CD4-positive, alpha-beta memory T cell (primary cell): Measurements from ENCODE around the gene FAM89A. TPM values are rescaled to one million over a fixed set of nuclear protein-coding genes. Genes with fewer than 3 reads are reported as not detected.
A peak's percentile ranks its signal among the peaks of the same experiment; 100 is the strongest.
"Not testable (repeated sequence)": the region's sequence is repeated elsewhere in the genome, so short reads cannot be mapped to it uniquely, and the experiment has no call there.

ENCODE experiments used
- CTCF ChIA-PET: fragments of 350-600 bp; sonication (Branson Sonifier 250); formaldehyde crosslinking; loops from one replicate; lab custom pipeline; 2021; ENCODE audit warnings: inconsistent platforms; ENCODE audit not compliant: partially characterized antibody; lab: Charles Lee
- POLR2A ChIA-PET: fragments of 350-600 bp; sonication (Branson Sonifier 250); formaldehyde crosslinking; loops from one replicate; lab custom pipeline; 2021; ENCODE audit not compliant: partially characterized antibody; lab: Charles Lee
- DNase-seq, 5 donors: peaks; one replicate each; pipeline versions ENCODE4 v3.0.0 to v3.0.0-alpha.2; 2020 to 2022; ENCODE audit warnings: mixed read lengths in 1 of 5
- H3K27ac ChIP-seq: one replicate; pipeline ENCODE4 v1.7.0; 2013; ENCODE audit warnings: low read depth, low read length
- H3K27me3 ChIP-seq: 2 replicates; pipeline ENCODE4 v1.7.0; 2013; ENCODE audit warnings: mild to moderate bottlenecking, low read length, moderate library complexity; ENCODE audit not compliant: insufficient read depth
- H3K36me3 ChIP-seq: 2 replicates; pipeline ENCODE4 v1.7.0; 2013; ENCODE audit warnings: mild to moderate bottlenecking, low read length, moderate library complexity; ENCODE audit not compliant: insufficient read depth
- H3K4me1 ChIP-seq: 2 replicates; pipeline ENCODE4 v1.7.0; 2013; ENCODE audit warnings: mild to moderate bottlenecking, low read length, moderate library complexity; ENCODE audit not compliant: insufficient read depth
- H3K4me3 ChIP-seq, 2 donors: one replicate each; pipeline ENCODE4 v1.7.0; 2013; ENCODE audit warnings: low read length in 2 of 2, mild to moderate bottlenecking in 1 of 2
- H3K9me3 ChIP-seq, 2 donors: one replicate each; pipeline ENCODE4 v1.7.0; 2013; ENCODE audit warnings: low read length in 2 of 2, control low read depth in 1 of 2; ENCODE audit not compliant: control insufficient read depth in 1 of 2
- H3K27ac Mint-ChIP-seq, 7 donors: one replicate each; pipeline ENCODE4 v1.8.0; 2020 to 2021; ENCODE audit warnings: mixed read lengths in 7 of 7, mild to moderate bottlenecking in 6 of 7, inconsistent platforms in 3 of 7, moderate library complexity in 3 of 7
- H3K27me3 Mint-ChIP-seq, 2 donors: one replicate each; pipeline ENCODE4 v1.8.0; 2020 to 2021; ENCODE audit warnings: mixed read lengths in 2 of 2
- H3K36me3 Mint-ChIP-seq, 2 donors: one replicate each; pipeline ENCODE4 v1.8.0; 2020 to 2021; ENCODE audit warnings: mixed read lengths in 2 of 2, inconsistent platforms in 1 of 2, mild to moderate bottlenecking in 1 of 2
- H3K4me1 Mint-ChIP-seq, 4 donors: one replicate each; pipeline ENCODE4 v1.8.0; 2020 to 2021; ENCODE audit warnings: mixed read lengths in 4 of 4, mild to moderate bottlenecking in 1 of 4
- H3K4me3 Mint-ChIP-seq, 8 donors: one replicate each; pipeline ENCODE4 v1.8.0; 2020 to 2021; ENCODE audit warnings: mixed read lengths in 8 of 8, mild to moderate bottlenecking in 7 of 8, moderate library complexity in 6 of 8, inconsistent platforms in 3 of 8
- H3K9me3 Mint-ChIP-seq, 8 donors: one replicate each; pipeline ENCODE4 v1.8.0; 2020 to 2021; ENCODE audit warnings: mixed read lengths in 8 of 8, mild to moderate bottlenecking in 5 of 8, inconsistent platforms in 3 of 8, moderate library complexity in 1 of 8
- intact Hi-C: fragments of 100-400 bp; cut with micrococcal nuclease; formaldehyde crosslinking; loops from one replicate; pipeline ENCODE4 v1.15.1; 2023
- polyA plus RNA-seq, 2 donors: library from polyadenylated mRNA; unstranded; fragments of 300-500 nt; fragmentation: Illumina TruSeq; gene quantifications; one replicate each; pipeline ENCODE4 v1.2.3, GENCODE V29; 2021
- total RNA-seq, 2 experiments: library from RNA; stranded (reverse); gene quantifications; one replicate each; pipeline ENCODE4 v1.2.3, GENCODE V29; 2021

The FAM89A gene
- total and polyA plus RNA-seq, 4 experiments from 2014 or later, result 6.5 to 8.7 (median 8.1) TPM

GRCh38 chr1:231022543-231022942, 17.5 kb downstream of the FAM89A start:
- H3K4me1 ChIP-seq, intact Hi-C loops, H3K27me3 Mint-ChIP-seq, POLR2A ChIA-PET, H3K9me3 Mint-ChIP-seq, H3K36me3 ChIP-seq, H3K27ac ChIP-seq, DNase-seq, H3K4me1 Mint-ChIP-seq, H3K4me3 ChIP-seq, H3K9me3 ChIP-seq, H3K27me3 ChIP-seq, H3K4me3 Mint-ChIP-seq: not testable (repeated sequence)
- Mint-ChIP-seq H3K27ac (peak overlapping the region in 1 of 7 donors; percentile 51), H3K36me3 (peaks cover 4 to 13% of the 10 kb centered on the region in 2 donors)
- CTCF ChIA-PET, result interaction anchor here (1.0 kb wide), 1 partner anchor 104 kb away, joined by 3 read pairs; no protein-coding TSS in a partner anchor

- Mint-ChIP-seq H3K27ac (no peak overlapping the region), H3K4me1 (peaks cover 0 to 6% (median 4%) of the 10 kb centered on the region in 4 donors), H3K27me3 (no peaks in the 10 kb centered on the region), H3K4me3 (no peak overlapping the region), H3K9me3 (no peaks in the 10 kb centered on the region), H3K36me3 (peaks cover 4 to 13% of the 10 kb centered on the region in 2 donors)
- no peak overlapping the region for H3K4me3 ChIP-seq
- no peaks in the 10 kb centered on the region for H3K27me3 ChIP-seq
- H3K4me1 ChIP-seq, result no peaks in the 10 kb centered on the region
- H3K9me3 ChIP-seq, result no peaks in the 10 kb centered on the region
- CTCF ChIA-PET, result interaction anchor here (1.0 kb wide), 1 partner anchor 103 kb away, joined by 3 read pairs; no protein-coding TSS in a partner anchor
- no peak overlapping the region for H3K27ac ChIP-seq
- no peak for DNase-seq
- no peaks in the 10 kb centered on the region for H3K36me3 ChIP-seq
- intact Hi-C loops, result no loop called here
- POLR2A ChIA-PET, result no interaction called here
Measured at GRCh38 chr1:231021540-231022031, 18.5 kb downstream of the FAM89A start.

- CTCF ChIA-PET, result no interaction called here
- no peak for DNase-seq
- no peaks in the 10 kb centered on the region for H3K27me3 ChIP-seq
- peaks cover 6 to 13% of the 10 kb centered on the region in 2 donors for H3K36me3 Mint-ChIP-seq
- intact Hi-C loops, result no loop called here
- no peak overlapping the region for H3K27ac ChIP-seq
- no peak overlapping the region for H3K27ac Mint-ChIP-seq
- H3K4me1 Mint-ChIP-seq, result peaks cover 0 to 6% (median 2%) of the 10 kb centered on the region in 4 donors
- no peaks in the 10 kb centered on the region for H3K4me1 ChIP-seq
- no peaks in the 10 kb centered on the region for H3K9me3 ChIP-seq
- no peak overlapping the region for H3K4me3 Mint-ChIP-seq
- POLR2A ChIA-PET, result no interaction called here
- H3K36me3 ChIP-seq, result no peaks in the 10 kb centered on the region
- H3K4me3 ChIP-seq, result no peak overlapping the region
- no peaks in the 10 kb centered on the region for H3K9me3 Mint-ChIP-seq
- H3K27me3 Mint-ChIP-seq, result no peaks in the 10 kb centered on the region
Measured at GRCh38 chr1:231020816-231021215, 19.2 kb downstream of the FAM89A start.

- CTCF ChIA-PET, result no interaction called here
- no peak overlapping the region for H3K4me3 ChIP-seq
- H3K27me3 ChIP-seq, result no peaks in the 10 kb centered on the region
- Mint-ChIP-seq H3K9me3 (no peaks in the 10 kb centered on the region), H3K4me3 (peak overlapping the region in 6 of 8 donors; percentile 5 to 78 (median 35)), H3K27me3 (no peaks in the 10 kb centered on the region), H3K4me1 (peaks cover 0 to 6% (median 2%) of the 10 kb centered on the region in 4 donors), H3K27ac (no peak overlapping the region), H3K36me3 (peaks cover 6 to 13% of the 10 kb centered on the region in 2 donors)
- POLR2A ChIA-PET, result no interaction called here
- H3K27ac ChIP-seq, result no peak overlapping the region
- H3K4me1 ChIP-seq, result no peaks in the 10 kb centered on the region
- DNase-seq, result no peak
- H3K9me3 ChIP-seq, result no peaks in the 10 kb centered on the region
- intact Hi-C loops, result no loop called here
- H3K36me3 ChIP-seq, result no peaks in the 10 kb centered on the region
Measured at GRCh38 chr1:231020139-231020601, 19.9 kb downstream of the FAM89A start.

- H3K27me3 Mint-ChIP-seq, result no peaks in the 10 kb centered on the region
- POLR2A ChIA-PET, result no interaction called here
- H3K36me3 ChIP-seq, result no peaks in the 10 kb centered on the region
Measured at GRCh38 chr1:231019711-231020110, 20.3 kb downstream of the FAM89A start.

GRCh38 chr1:231016966-231017365, 23.1 kb downstream of the FAM89A start:
- H3K4me1 ChIP-seq, result no peaks in the 10 kb centered on the region
- CTCF ChIA-PET, result no interaction called here
- no peak overlapping the region for H3K27ac ChIP-seq
- peaks cover 0 to 6% (median 2%) of the 10 kb centered on the region in 4 donors for H3K4me1 Mint-ChIP-seq
- no peak overlapping the region for H3K4me3 Mint-ChIP-seq
- H3K9me3 ChIP-seq, result no peaks in the 10 kb centered on the region
- no peaks in the 10 kb centered on the region for H3K36me3 ChIP-seq
- H3K9me3 Mint-ChIP-seq, result no peaks in the 10 kb centered on the region
- H3K27me3 ChIP-seq, result no peaks in the 10 kb centered on the region
- DNase-seq, result no peak
- peaks cover 6 to 13% of the 10 kb centered on the region in 2 donors for H3K36me3 Mint-ChIP-seq
- no peak overlapping the region for H3K4me3 ChIP-seq
- no peaks in the 10 kb centered on the region for H3K27me3 Mint-ChIP-seq
- H3K27ac Mint-ChIP-seq, result no peak overlapping the region
- intact Hi-C loops, result loop anchor here (10.0 kb wide), 1 partner anchor 78 kb away; no protein-coding TSS in a partner anchor
- POLR2A ChIA-PET, result no interaction called here

More at GRCh38 chr1:231019711-231020110, 20.3 kb downstream of the FAM89A start:
- no peak overlapping the region for H3K27ac Mint-ChIP-seq
- H3K36me3 Mint-ChIP-seq, result peaks cover 6 to 13% of the 10 kb centered on the region in 2 donors
- H3K4me1 Mint-ChIP-seq, result peaks cover 0 to 6% (median 2%) of the 10 kb centered on the region in 4 donors
- H3K4me3 Mint-ChIP-seq, result peak overlapping the region in 1 of 8 donors; percentile 3
- DNase-seq, result no peak
- intact Hi-C loops, result loop anchor here (10.0 kb wide), 1 partner anchor 75 kb away; no protein-coding TSS in a partner anchor
- H3K27ac ChIP-seq, result no peak overlapping the region
- CTCF ChIA-PET, result no interaction called here
- H3K4me1 ChIP-seq, result no peaks in the 10 kb centered on the region
- no peaks in the 10 kb centered on the region for H3K9me3 ChIP-seq
- no peak overlapping the region for H3K4me3 ChIP-seq
- H3K9me3 Mint-ChIP-seq, result no peaks in the 10 kb centered on the region
- no peaks in the 10 kb centered on the region for H3K27me3 ChIP-seq

- DNase-seq, result no peak
- Histone ChIP-seq H3K9me3 (no peaks in the 10 kb centered on the region), H3K36me3 (no peaks in the 10 kb centered on the region), H3K4me1 (no peaks in the 10 kb centered on the region), H3K4me3 (no peak overlapping the region), H3K27ac (no peak overlapping the region), H3K27me3 (no peaks in the 10 kb centered on the region)
- H3K27me3 Mint-ChIP-seq, result no peaks in the 10 kb centered on the region
- peaks cover 0 to 6% (median 2%) of the 10 kb centered on the region in 4 donors for H3K4me1 Mint-ChIP-seq
- no peak overlapping the region for H3K27ac Mint-ChIP-seq
- H3K36me3 Mint-ChIP-seq, result peaks cover 6 to 13% of the 10 kb centered on the region in 2 donors
- ChIA-PET CTCF (no interaction called here), POLR2A (no interaction called here)
- H3K9me3 Mint-ChIP-seq, result no peaks in the 10 kb centered on the region
- intact Hi-C loops, result loop anchor here (10.0 kb wide), 1 partner anchor 79 kb away; no protein-coding TSS in a partner anchor
- H3K4me3 Mint-ChIP-seq, result no peak overlapping the region
Measured at GRCh38 chr1:231016234-231016633, 23.8 kb downstream of the FAM89A start.
